GM18951 (cell line): ENCODE data around the gene SORBS1.

Experiments
- POLR2A ChIP-seq: IDR thresholded peaks from 4 replicates; pipeline ENCODE4 v1.6.1; 2011; ENCODE audit warnings: mild to moderate bottlenecking; ENCODE audit not compliant: insufficient read length, insufficient read depth; ENCODE audit errors: extremely low read depth
- in situ Hi-C: fragments of 300-500 bp; cut with MboI; formaldehyde crosslinking; loops from one replicate; pipeline ENCODE4 v1.12.0; 2022; ENCODE audit warnings: low sequenced_read_pairs, mixed read lengths, inconsistent platforms; ENCODE audit not compliant: unreplicated experiment

The SORBS1 gene

DNA sequence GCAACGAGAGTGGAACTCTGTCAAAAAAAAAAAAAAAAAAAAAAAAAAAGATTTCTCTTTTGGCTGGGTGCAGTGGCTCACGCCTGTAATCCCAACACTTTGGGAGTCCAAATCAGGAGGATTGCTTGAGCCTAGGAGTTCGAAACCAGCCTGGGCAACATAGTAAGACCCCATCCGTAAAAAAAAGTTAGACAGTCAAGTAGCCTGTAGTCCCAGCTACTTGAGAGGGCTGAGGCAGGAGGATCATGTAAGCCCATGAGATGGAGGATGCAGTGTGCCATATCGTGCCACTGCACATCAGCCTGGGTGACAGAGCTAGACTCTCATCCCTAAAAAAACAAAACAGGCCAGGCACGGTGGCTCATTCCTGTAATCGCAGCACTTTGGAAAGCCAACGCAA is 295.6 kb downstream of the SORBS1 start:
- in situ Hi-C loops, result no loop called here
- TF ChIP-seq POLR2A, result no peak

DNA sequence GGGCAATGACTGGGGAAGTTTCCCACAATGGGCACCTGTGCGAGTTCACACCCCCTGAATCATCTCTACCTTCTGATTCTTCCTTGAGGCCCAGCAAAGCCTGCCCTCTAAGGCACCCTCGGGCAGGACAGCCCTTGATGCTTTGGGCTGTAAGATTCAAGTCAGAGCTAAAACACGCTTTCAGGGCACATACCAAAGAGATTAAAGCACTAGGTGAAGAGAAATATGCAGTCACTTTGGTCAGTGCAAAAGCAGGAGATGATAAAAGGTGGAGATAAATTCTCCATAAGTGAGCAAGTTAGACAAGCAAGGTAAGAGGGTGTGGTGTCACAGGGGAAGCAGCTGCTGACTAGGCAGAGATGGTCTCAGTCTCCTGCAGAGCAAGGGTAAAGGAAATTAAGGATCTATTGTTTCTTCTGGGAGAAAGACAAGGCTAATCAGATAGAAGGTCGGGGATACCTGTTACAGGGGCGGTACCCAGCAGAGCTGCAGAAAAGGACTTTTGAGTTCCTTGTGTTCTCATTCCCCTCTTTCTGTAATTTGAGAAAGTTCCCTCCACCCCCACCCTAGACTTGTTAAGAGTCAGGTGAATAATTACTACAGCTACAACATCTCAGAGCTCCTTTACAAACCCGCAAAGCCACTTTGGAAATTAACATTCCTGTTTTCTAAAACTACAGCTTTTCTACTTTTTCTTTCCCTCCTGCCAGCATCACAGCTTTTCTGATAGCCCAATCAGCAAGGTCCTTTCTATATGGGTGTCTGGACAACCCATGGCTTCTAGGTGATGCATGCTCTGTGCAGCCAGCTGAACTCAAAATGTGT is 296.7 kb downstream of the SORBS1 start:
- TF ChIP-seq POLR2A, result no peak
- in situ Hi-C loops, result no loop called here

- in situ Hi-C loops, result no loop called here
- TF ChIP-seq POLR2A, result no peak
These were observed 297.3 kb downstream of the SORBS1 start for GRCh38 chr10:95263864-95264226.

- TF ChIP-seq POLR2A, result no peak
- in situ Hi-C loops, result no loop called here
These were observed 298.2 kb downstream of the SORBS1 start for GRCh38 chr10:95262763-95263518.

DNA sequence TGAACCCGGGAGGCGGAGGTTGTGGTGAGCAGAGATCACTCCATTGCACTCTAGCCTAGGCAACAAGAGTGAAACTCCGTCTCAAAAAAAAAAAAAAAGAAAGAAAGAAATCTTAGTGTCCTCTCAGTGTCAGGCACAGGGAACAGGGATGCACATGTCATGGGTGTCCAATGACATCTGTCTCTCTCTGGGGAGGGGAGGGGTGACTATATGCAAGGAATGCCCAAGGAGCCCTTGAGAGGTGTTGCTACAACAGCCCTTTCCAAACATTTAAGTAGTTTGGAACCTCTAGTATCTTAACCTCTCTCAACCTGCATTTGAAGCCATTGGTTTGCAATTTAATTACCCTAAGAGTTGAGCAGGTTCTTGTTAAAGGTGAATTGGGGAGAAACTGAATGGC is 299.2 kb downstream of the SORBS1 start:
- no peak for TF ChIP-seq POLR2A
- in situ Hi-C loops, result no loop called here
